ENCODE measurements around the gene ANKFN1.

The ANKFN1 gene

GRCh38 chr17:56457501-56457900, 304.2 kb downstream of the ANKFN1 start:
- TF ChIP-seq CTCF (conservative IDR thresholded peaks at IDR 0.05; ENCODE audit: low read depth, low read length): no peak

GRCh38 chr17:56465886-56466285, 312.6 kb downstream of the ANKFN1 start:
- TF ChIP-seq CTCF (conservative IDR thresholded peaks at IDR 0.05; ENCODE audit: low read depth, low read length): no peak
- no peak for DNase-seq (ENCODE audit: low read depth)
- H3K4me3 ChIP-seq (ENCODE audit: low read length): no peak overlapping the region

More at GRCh38 chr17:56457501-56457900, 304.2 kb downstream of the ANKFN1 start:
- DNase-seq (ENCODE audit: low read depth): no peak
- no peak overlapping the region for H3K4me3 ChIP-seq (ENCODE audit: low read length)

DNA sequence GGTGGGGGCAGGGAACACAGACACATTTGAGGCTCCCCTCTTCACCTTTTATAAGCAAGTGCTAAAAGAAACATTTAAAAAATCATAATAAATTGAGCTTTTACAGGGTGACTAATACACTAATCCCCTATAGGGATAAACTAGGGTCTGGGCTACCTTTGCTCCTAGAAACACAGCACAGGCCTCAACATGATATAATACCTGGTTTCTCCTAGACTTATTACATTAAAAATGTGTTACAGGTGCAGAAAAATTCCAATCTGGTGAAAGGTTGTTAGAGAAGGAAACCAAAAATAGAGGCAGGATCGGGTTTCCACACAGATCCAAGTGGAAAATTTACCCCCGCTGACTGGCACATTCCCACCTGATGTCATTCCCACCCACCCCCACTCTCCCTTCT, 315.6 kb downstream of the ANKFN1 start:
- no peak for TF ChIP-seq CTCF (conservative IDR thresholded peaks at IDR 0.05; ENCODE audit: low read depth, low read length)
- DNase-seq (ENCODE audit: low read depth): no peak

DNA sequence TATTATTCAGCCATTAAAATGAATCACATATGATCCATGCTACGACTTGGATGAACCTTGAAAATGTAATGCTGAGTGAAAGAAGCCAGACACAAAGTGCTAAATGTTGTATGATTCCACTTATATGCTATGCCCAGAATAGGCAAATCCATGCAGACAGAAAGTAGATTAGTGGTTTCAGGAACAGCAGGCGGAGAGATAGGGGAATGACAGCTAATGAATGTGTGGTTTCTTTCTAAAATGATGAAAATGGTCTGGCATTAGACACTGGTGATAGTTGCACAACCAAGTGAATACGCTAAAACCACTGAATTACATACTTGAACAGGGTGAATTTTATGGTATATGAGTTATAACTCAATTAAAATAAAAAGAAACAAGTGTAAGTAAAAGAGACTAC, 318.4 kb downstream of the ANKFN1 start:
- no peak for TF ChIP-seq CTCF (conservative IDR thresholded peaks at IDR 0.05; ENCODE audit: low read depth, low read length)
- DNase-seq (ENCODE audit: low read depth): no peak
- no peak overlapping the region for H3K4me3 ChIP-seq (ENCODE audit: low read length)

More for the DNA sequence above, 315.6 kb downstream of the ANKFN1 start:
- H3K4me3 ChIP-seq (ENCODE audit: low read length): no peak overlapping the region

GRCh38 chr17:56475116-56475515, 321.8 kb downstream of the ANKFN1 start:
- H3K4me3 ChIP-seq (ENCODE audit: low read length): no peak overlapping the region
- TF ChIP-seq CTCF (conservative IDR thresholded peaks at IDR 0.05; ENCODE audit: low read depth, low read length): no peak
- no peak for DNase-seq (ENCODE audit: low read depth)

GRCh38 chr17:56478836-56479447, 325.7 kb downstream of the ANKFN1 start:
- no peak overlapping the region for H3K4me3 ChIP-seq (ENCODE audit: low read length)
- peak; percentile 64 for TF ChIP-seq CTCF (conservative IDR thresholded peaks at IDR 0.05; ENCODE audit: low read depth, low read length)
- peak; percentile 2 for DNase-seq (ENCODE audit: low read depth)

DNA sequence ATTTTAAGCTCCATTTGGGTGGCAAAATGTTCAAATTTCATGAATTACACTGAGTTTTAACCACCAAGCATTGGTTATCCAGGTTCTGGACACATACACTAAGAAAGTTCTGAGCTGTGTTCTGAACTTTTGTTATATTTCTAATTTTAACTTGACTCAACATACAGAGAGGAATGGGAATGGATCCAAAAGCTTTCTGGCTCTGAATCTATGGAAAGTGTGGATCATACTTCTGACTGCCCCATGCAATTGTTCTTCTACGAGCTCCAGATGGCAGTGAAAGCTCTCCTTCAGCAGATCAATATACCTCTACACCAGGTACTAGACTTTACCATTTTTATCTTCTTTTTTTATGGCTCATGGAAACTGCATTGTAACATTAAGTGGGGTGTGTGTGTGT, 327.2 kb downstream of the ANKFN1 start:
- no peak for TF ChIP-seq CTCF (conservative IDR thresholded peaks at IDR 0.05; ENCODE audit: low read depth, low read length)
- no peak overlapping the region for H3K4me3 ChIP-seq (ENCODE audit: low read length)
- DNase-seq (ENCODE audit: low read depth): no peak

All from retinal pigment epithelial cell (primary cell).